IMR-90 (cell line): ENCODE measurements around the gene GTPBP4. TPM values are rescaled to one million over a fixed set of nuclear protein-coding genes. Genes with fewer than 3 reads are reported as not detected.

ENCODE experiments used
- ATAC-seq: fragments of 200-7000 bp; cut with Tn5 transposase; 2 replicates; pipeline ENCODE4 v1.9.1; 2020; ENCODE audit warnings: low read depth, mild to moderate bottlenecking, moderate library complexity
- BruUV-seq: library from RNA; stranded (reverse); fragments of 400-500 nt; replicated peaks from 2 replicates; lab custom pipeline; 2021; lab: Mats Ljungman, UMichigan
- CTCF ChIA-PET: fragments of 300-600 bp; formaldehyde crosslinking; extraction: SDS; loops from one replicate; lab custom pipeline; 2021; ENCODE audit warnings: antibody characterized with exemption; lab: Yijun Ruan, JAX
- POLR2A ChIA-PET: fragments of 300-600 bp; sonication (Branson Sonifier 250); formaldehyde crosslinking; loops from one replicate; lab custom pipeline; 2022; ENCODE audit warnings: antibody characterized with exemption; ENCODE audit not compliant: unreplicated experiment; lab: Charles Lee
- DNase-seq: peaks from one replicate; pipeline ENCODE4 v3.0.0; 2013
- H2AFZ ChIP-seq: replicated peaks from 2 replicates; pipeline ENCODE3; 2013; ENCODE audit warnings: low read length, mild to moderate bottlenecking; ENCODE audit not compliant: poor library complexity
- H2AK5ac ChIP-seq: 2 replicates; pipeline ENCODE4 v1.6.1; 2013; ENCODE audit warnings: low read depth, low read length, inconsistent platforms
- H2AK9ac ChIP-seq: replicated peaks from 2 replicates; pipeline ENCODE3; 2013; ENCODE audit warnings: mild to moderate bottlenecking, low read depth, low read length, moderate library complexity; ENCODE audit not compliant: poor library complexity
- H2BK120ac ChIP-seq: 2 replicates; pipeline ENCODE4 v1.6.1; 2013; ENCODE audit warnings: low read depth, low read length, inconsistent platforms
- H2BK15ac ChIP-seq: 3 replicates; pipeline ENCODE4 v1.6.1; 2013; ENCODE audit warnings: low read depth, low read length, inconsistent platforms
- H2BK20ac ChIP-seq: 2 replicates; pipeline ENCODE4 v1.6.1; 2013; ENCODE audit warnings: low read depth, mild to moderate bottlenecking, inconsistent platforms, low read length, moderate library complexity
- H2BK5ac ChIP-seq: 2 replicates; pipeline ENCODE4 v1.6.1; 2013; ENCODE audit warnings: mild to moderate bottlenecking, low read depth, low read length, inconsistent platforms; ENCODE audit not compliant: poor library complexity, severe bottlenecking
- H3K14ac ChIP-seq: replicated peaks from 2 replicates; pipeline ENCODE4 v1.6.1; 2013; ENCODE audit warnings: low read depth, low read length, inconsistent platforms
- H3K18ac ChIP-seq: 2 replicates; pipeline ENCODE4 v1.6.1; 2013; ENCODE audit warnings: low read depth, low read length, control low read depth
- H3K23ac ChIP-seq: 2 replicates; pipeline ENCODE4 v1.6.1; 2013; ENCODE audit warnings: low read depth, low read length, inconsistent platforms
- H3K27ac ChIP-seq: 2 replicates; pipeline ENCODE4 v1.5.1; 2013; ENCODE audit warnings: mild to moderate bottlenecking, control low read depth, low read length; ENCODE audit not compliant: insufficient read depth
- H3K27me3 ChIP-seq: 2 replicates; pipeline ENCODE4 v1.6.1; 2013; ENCODE audit warnings: low read length; ENCODE audit not compliant: control insufficient read depth, insufficient read depth
- H3K36me3 ChIP-seq: 2 replicates; pipeline ENCODE4 v1.6.1; 2013; ENCODE audit warnings: low read length, mixed read lengths; ENCODE audit not compliant: control insufficient read depth, insufficient read depth
- H3K4ac ChIP-seq: 2 replicates; pipeline ENCODE4 v1.6.1; 2013; ENCODE audit warnings: low read depth, low read length, inconsistent platforms
- H3K4me1 ChIP-seq: 2 replicates; pipeline ENCODE4 v1.6.1; 2013; ENCODE audit warnings: low read length, mixed read lengths; ENCODE audit not compliant: control insufficient read depth, insufficient read depth
- H3K4me2 ChIP-seq: 2 replicates; pipeline ENCODE4 v1.6.1; 2013; ENCODE audit warnings: low read depth, mild to moderate bottlenecking, control low read depth, low read length, moderate library complexity
- H3K4me3 ChIP-seq: 2 replicates; pipeline ENCODE4 v1.5.1; 2013; ENCODE audit warnings: low read depth, mild to moderate bottlenecking, control low read depth, low read length, moderate library complexity; ENCODE audit not compliant: insufficient read depth
- H3K56ac ChIP-seq: 2 replicates; pipeline ENCODE4 v1.6.1; 2013; ENCODE audit warnings: low read length, inconsistent platforms; ENCODE audit not compliant: insufficient read depth; ENCODE audit errors: extremely low read depth
- H3K79me1 ChIP-seq, 2 experiments: 2 replicates each; pipeline ENCODE4 v1.6.1; 2013; ENCODE audit warnings: low read length in 2 of 2, inconsistent platforms in 1 of 2, low read depth in 1 of 2
- H3K9ac ChIP-seq: 2 replicates; pipeline ENCODE4 v1.6.1; 2013; ENCODE audit warnings: low read depth, low read length, control low read depth
- H3K9me1 ChIP-seq: 2 replicates; pipeline ENCODE4 v1.6.1; 2013; ENCODE audit warnings: low read length, inconsistent platforms; ENCODE audit not compliant: insufficient read depth
- H3K9me3 ChIP-seq: 2 replicates; pipeline ENCODE4 v1.6.1; 2013; ENCODE audit warnings: low read length; ENCODE audit not compliant: control insufficient read depth, insufficient read depth
- H4K20me1 ChIP-seq: 2 replicates; pipeline ENCODE4 v1.6.1; 2013; ENCODE audit warnings: low read length, inconsistent platforms; ENCODE audit not compliant: insufficient read depth
- H4K5ac ChIP-seq: 2 replicates; pipeline ENCODE4 v1.6.1; 2013; ENCODE audit warnings: mild to moderate bottlenecking, low read depth, low read length, control low read depth
- H4K8ac ChIP-seq, 2 experiments: 2 replicates each; pipeline ENCODE4 v1.6.1; 2013; ENCODE audit warnings: low read depth in 2 of 2, low read length in 2 of 2, control low read depth in 1 of 2, inconsistent platforms in 1 of 2
- H4K91ac ChIP-seq: 2 replicates; pipeline ENCODE4 v1.6.1; 2013; ENCODE audit warnings: low read depth, low read length, inconsistent platforms; ENCODE audit not compliant: insufficient read depth
- CTCF ChIP-seq: conservative IDR thresholded peaks from 2 replicates; pipeline ENCODE4 v1.5.1; 2012; ENCODE audit warnings: mild to moderate bottlenecking, low read depth, low read length, improper control_type of control experiment
- ELK1 ChIP-seq: fragments of 150-350 bp; IDR thresholded peaks from 2 replicates; pipeline ENCODE4 v1.6.1; 2016; ENCODE audit warnings: low read depth, mild to moderate bottlenecking, low read length, moderate library complexity, borderline replicate concordance
- FOS ChIP-seq: fragments of 150-350 bp; IDR thresholded peaks from 2 replicates; pipeline ENCODE4 v1.6.1; 2016; ENCODE audit warnings: low read depth, low read length
- MXI1 ChIP-seq: IDR thresholded peaks from 2 replicates; pipeline ENCODE4 v1.6.1; 2012; ENCODE audit warnings: low read depth, mild to moderate bottlenecking, low read length, moderate library complexity, borderline replicate concordance
- NFE2L2 ChIP-seq: fragments of 150-350 bp; IDR thresholded peaks from 2 replicates; pipeline ENCODE4 v1.6.1; 2016; ENCODE audit warnings: low read depth, mild to moderate bottlenecking, low read length
- POLR2A ChIP-seq: IDR thresholded peaks from 2 replicates; pipeline ENCODE4 v1.6.1; 2012; ENCODE audit warnings: mild to moderate bottlenecking, low read depth, low read length
- RCOR1 ChIP-seq: IDR thresholded peaks from 2 replicates; pipeline ENCODE4 v1.6.1; 2012; ENCODE audit warnings: mild to moderate bottlenecking, low read length, improper control_type of control experiment; ENCODE audit not compliant: insufficient replicate concordance
- RFX5 ChIP-seq: IDR thresholded peaks from 2 replicates; pipeline ENCODE4 v1.8.0; 2012; ENCODE audit warnings: low read depth, mild to moderate bottlenecking, low read length, moderate library complexity
- WGBS, 2 experiments: methylation state at CpG; one replicate each; pipeline versions ENCODE4 v1.1.5 to v1.1.7; 2013; ENCODE audit warnings: missing lambda C conversion rate in 2 of 2; ENCODE audit not compliant: insufficient read length in 1 of 2; ENCODE audit errors: extremely low coverage in 2 of 2; 5-methylcytosine and 5-hydroxymethylcytosine counted together
- dilution Hi-C: fragments of 300-500 bp; cut with HindIII; formaldehyde crosslinking; loops from one replicate; pipeline ENCODE4 v1.14.3; 2018; ENCODE audit warnings: low sequenced_read_pairs; ENCODE audit not compliant: unreplicated experiment
- in situ Hi-C: fragments of 300-500 bp; cut with MboI; formaldehyde crosslinking; loops from 3 replicates; pipeline ENCODE4 v1.14.3; 2019; ENCODE audit warnings: low sequenced_read_pairs, inconsistent platforms, mixed read lengths
- intact Hi-C: fragments of 100-400 bp; cut with micrococcal nuclease; formaldehyde crosslinking; loops from 2 replicates; pipeline ENCODE4 v1.10.0; 2022
- polyA plus RNA-seq, 3 experiments: library from polyadenylated mRNA; depleted of rRNA; stranded (reverse); fragments of >200 nt; gene quantifications; 2 replicates each; pipeline ENCODE4 v1.2.3, GENCODE V29; 2012; ENCODE audit warnings: low replicate concordance in 1 of 3
- total RNA-seq: library from RNA; depleted of rRNA; stranded (reverse); fragments of >200 nt; gene quantifications from 2 replicates; pipeline ENCODE4 v1.2.3, GENCODE V29; 2012
- TF ChIP-seq, protein P1 (sequence below): fragments of 150-350 bp; IDR thresholded peaks from 2 replicates; pipeline ENCODE4 v1.6.1; 2017; ENCODE audit warnings: mild to moderate bottlenecking, antibody characterized with exemption, low read length, low read depth

Gene GTPBP4
- total and polyA plus RNA-seq, 2 of the 4 experiments (the other 2 are of a cell fraction), result 46.2 to 48.6 TPM

- Histone ChIP-seq H3K14ac (no peak overlapping the region), H2BK120ac (no peak overlapping the region), H3K9me1 (peaks cover 15% of the 10 kb centered on the region), H3K9ac (no peak overlapping the region), H4K5ac (no peak overlapping the region), H2BK15ac (no peak overlapping the region), H3K27me3 (no peaks in the 10 kb centered on the region), H2AK9ac (no peak overlapping the region), H4K91ac (no peak overlapping the region), H3K36me3 (peaks cover 2% of the 10 kb centered on the region), H2BK20ac (no peak overlapping the region), H3K9me3 (peaks cover 22% of the 10 kb centered on the region), H2AK5ac (no peak overlapping the region), H3K4me1 (peaks cover 10% of the 10 kb centered on the region), H3K27ac (no peak overlapping the region), H3K18ac (no peak overlapping the region), H4K8ac (no peak overlapping the region), H2AFZ (no peak overlapping the region), H3K4me2 (no peak overlapping the region), H2BK5ac (no peak overlapping the region), H3K56ac (no peak overlapping the region), H3K4me3 (no peak overlapping the region), H3K23ac (no peak overlapping the region), H3K79me1 (peaks cover 22 to 44% of the 10 kb centered on the region in 2 experiments), H3K4ac (no peak overlapping the region), H4K20me1 (peaks cover 2% of the 10 kb centered on the region)
- ChIA-PET POLR2A (no interaction called here), CTCF (no interaction called here)
- in situ Hi-C loops, result no loop called here
- no peak for DNase-seq
- TF ChIP-seq MXI1 (no peak), NFE2L2 (no peak), CTCF (no peak), POLR2A (no peak), FOS (no peak), RCOR1 (no peak), ELK1 (no peak), RFX5 (no peak)
- TF ChIP-seq, protein P1, sequence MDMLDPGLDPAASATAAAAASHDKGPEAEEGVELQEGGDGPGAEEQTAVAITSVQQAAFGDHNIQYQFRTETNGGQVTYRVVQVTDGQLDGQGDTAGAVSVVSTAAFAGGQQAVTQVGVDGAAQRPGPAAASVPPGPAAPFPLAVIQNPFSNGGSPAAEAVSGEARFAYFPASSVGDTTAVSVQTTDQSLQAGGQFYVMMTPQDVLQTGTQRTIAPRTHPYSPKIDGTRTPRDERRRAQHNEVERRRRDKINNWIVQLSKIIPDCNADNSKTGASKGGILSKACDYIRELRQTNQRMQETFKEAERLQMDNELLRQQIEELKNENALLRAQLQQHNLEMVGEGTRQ, result no peak
- 100% methylated on average over 2 of the region's 6 CpGs; no CpG with 5 or more reads in 1 of the 2 experiments for WGBS, 2 experiments
- dilution Hi-C loops, result no loop called here
- ATAC-seq, result no peak
- BruUV-seq, result no TSS peak
- intact Hi-C loops, result no loop called here
Observed at GRCh38 chr10:983401-983800, 4.8 kb upstream of the GTPBP4 start.
